ENCODE data around the gene C5orf22.

- TF ChIP-seq CTCF (conservative IDR thresholded peaks at IDR 0.05) (no peak), ZFX (IDR thresholded peaks at IDR 0.05) (no peak)
Observed at GRCh38 chr5:31495336-31495735, 36.8 kb upstream of the C5orf22 start.
